Right lobe of liver (tissue), 6 donors: ENCODE measurements around the gene TRPC4AP. TPM values are rescaled to one million over a fixed set of nuclear protein-coding genes. Genes with fewer than 3 reads are reported as not detected.

Experiments
- ATAC-seq, 4 donors: fragments of 200-7000 bp; cut with Tn5 transposase; one replicate each; pipeline ENCODE4 v1.9.1; 2020; ENCODE audit warnings: mild to moderate bottlenecking in 4 of 4, moderate library complexity in 4 of 4
- DNase-seq, 3 donors: peaks; one replicate each; pipeline ENCODE4 v3.0.0-alpha.2; 2020
- H3K27ac ChIP-seq, 3 donors: fragments of 200-600 bp; one replicate each; pipeline ENCODE4 v1.8.0; 2022
- H3K27me3 ChIP-seq, 2 donors: fragments of 200-600 bp; one replicate each; pipeline ENCODE4 v1.8.0; 2022
- H3K36me3 ChIP-seq, 4 donors: fragments of 200-600 bp; sonication (generic) in 1 of 4; one replicate each; pipeline versions ENCODE4 v1.5.1 to v1.8.0; 2017 to 2022; ENCODE audit warnings: control low read depth in 1 of 4
- H3K4me1 ChIP-seq, 4 donors: fragments of 200-600 bp; sonication (generic) in 1 of 4; one replicate each; pipeline versions ENCODE4 v1.5.1 to v1.8.0; 2017 to 2022; ENCODE audit warnings: control low read depth in 1 of 4
- H3K4me3 ChIP-seq, 3 donors: fragments of 200-600 bp; one replicate each; pipeline ENCODE4 v1.8.0; 2022
- H3K9me3 ChIP-seq, 4 donors: fragments of 200-600 bp; sonication (generic) in 1 of 4; one replicate each; pipeline versions ENCODE4 v1.5.1 to v1.8.0; 2017 to 2022; ENCODE audit warnings: control low read depth in 1 of 4
- POLR2A ChIP-seq: fragments of 450-650 bp; IDR thresholded peaks from one replicate; pipeline ENCODE4 v1.6.1; 2017; ENCODE audit warnings: antibody characterized with exemption, mild to moderate bottlenecking
- WGBS: methylation state at CpG from one replicate; pipeline ENCODE4 v1.1.6; 2018; ENCODE audit warnings: low coverage, low lambda C conversion rate; ENCODE audit not compliant: insufficient coverage; ENCODE audit errors: missing lambda C conversion rate; 5-methylcytosine and 5-hydroxymethylcytosine counted together
- intact Hi-C, 2 donors: fragments of 100-400 bp; cut with DNase I; formaldehyde crosslinking; loops; one replicate each; pipeline versions ENCODE4 v1.11.2 to v1.14.1; 2022
- total RNA-seq, 6 experiments: library from RNA; depleted of rRNA in 2 of 6; stranded (reverse); fragments of >200 nt in 2 of 6; fragmentation: NEBNext Ultra II Directional in 3 of 6; extraction: Animal tissue kit (Norgen Biotek cat#: 25700) in 3 of 6; gene quantifications; one replicate each; pipeline versions ENCODE4 v1.1.0 to v1.2.4, GENCODE V29; 2016 to 2023
- TF ChIP-seq, protein P1 (sequence below), 4 donors: fragments of 200-600 bp in 3 of 4; fragments of 450-650 bp in 1 of 4; IDR thresholded peaks; one replicate each; pipeline versions ENCODE4 v1.5.1 to v1.8.0; 2016 to 2022; ENCODE audit warnings: antibody characterized with exemption in 4 of 4, mild to moderate bottlenecking in 2 of 4
- donor health status: DM: no; HTN: yes; CAD: no.
- donor health status: DM: no; HTN: no; CAD: no.
- donor health status: DM: no; HTN: no; CAD: no.
- donor health status: DM: no; HTN: yes; CAD: no.
- donor health status: DM: no; HTN: yes; CAD: no.

The TRPC4AP gene
- total RNA-seq, 6 experiments from 2014 or later = 27.6 to 39.3 (median 34.6) TPM

GRCh38 chr20:34987288-34988190, 105.1 kb downstream of the TRPC4AP start:
- peak in 1 of 4 donors; percentile 2 for ATAC-seq
- H3K9me3 ChIP-seq = no peaks in the 10 kb centered on the region
- H3K27ac ChIP-seq = no peak overlapping the region
- no peak for TF ChIP-seq POLR2A
- TF ChIP-seq, protein P1, sequence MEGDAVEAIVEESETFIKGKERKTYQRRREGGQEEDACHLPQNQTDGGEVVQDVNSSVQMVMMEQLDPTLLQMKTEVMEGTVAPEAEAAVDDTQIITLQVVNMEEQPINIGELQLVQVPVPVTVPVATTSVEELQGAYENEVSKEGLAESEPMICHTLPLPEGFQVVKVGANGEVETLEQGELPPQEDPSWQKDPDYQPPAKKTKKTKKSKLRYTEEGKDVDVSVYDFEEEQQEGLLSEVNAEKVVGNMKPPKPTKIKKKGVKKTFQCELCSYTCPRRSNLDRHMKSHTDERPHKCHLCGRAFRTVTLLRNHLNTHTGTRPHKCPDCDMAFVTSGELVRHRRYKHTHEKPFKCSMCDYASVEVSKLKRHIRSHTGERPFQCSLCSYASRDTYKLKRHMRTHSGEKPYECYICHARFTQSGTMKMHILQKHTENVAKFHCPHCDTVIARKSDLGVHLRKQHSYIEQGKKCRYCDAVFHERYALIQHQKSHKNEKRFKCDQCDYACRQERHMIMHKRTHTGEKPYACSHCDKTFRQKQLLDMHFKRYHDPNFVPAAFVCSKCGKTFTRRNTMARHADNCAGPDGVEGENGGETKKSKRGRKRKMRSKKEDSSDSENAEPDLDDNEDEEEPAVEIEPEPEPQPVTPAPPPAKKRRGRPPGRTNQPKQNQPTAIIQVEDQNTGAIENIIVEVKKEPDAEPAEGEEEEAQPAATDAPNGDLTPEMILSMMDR (IDR thresholded peaks at IDR 0.05) = no peak
- H3K4me1 ChIP-seq = no peaks in the 10 kb centered on the region
- intact Hi-C loops = no loop called here
- DNase-seq = peak in 2 of 3 donors; percentile 16 to 47
- H3K36me3 ChIP-seq = no peaks in the 10 kb centered on the region
- 27% methylated on average over 3 of the region's 15 CpGs for WGBS
- no peak overlapping the region for H3K4me3 ChIP-seq
- H3K27me3 ChIP-seq = no peaks in the 10 kb centered on the region

GRCh38 chr20:34986311-34987287, 106.0 kb downstream of the TRPC4AP start:
- ATAC-seq (no peak), DNase-seq (peak in 1 of 3 donors; percentile 52)
- TF ChIP-seq, protein P1 (IDR thresholded peaks at IDR 0.05) = no peak
- no peak for TF ChIP-seq POLR2A
- H3K36me3 ChIP-seq = no peaks in the 10 kb centered on the region
- H3K4me3 ChIP-seq = no peak overlapping the region
- no peaks in the 10 kb centered on the region for H3K9me3 ChIP-seq
- 71% methylated on average over 15 of the region's 24 CpGs for WGBS
- intact Hi-C loops = no loop called here
- no peak overlapping the region for H3K27ac ChIP-seq
- no peaks in the 10 kb centered on the region for H3K4me1 ChIP-seq
- no peaks in the 10 kb centered on the region for H3K27me3 ChIP-seq

GRCh38 chr20:34985461-34986310, 106.9 kb downstream of the TRPC4AP start:
- Histone ChIP-seq H3K36me3 (no peaks in the 10 kb centered on the region), H3K27me3 (no peaks in the 10 kb centered on the region), H3K4me3 (no peak overlapping the region), H3K27ac (no peak overlapping the region), H3K9me3 (no peaks in the 10 kb centered on the region), H3K4me1 (no peaks in the 10 kb centered on the region)
- ATAC-seq = no peak
- WGBS = 65% methylated on average over 11 of the region's 25 CpGs
- TF ChIP-seq, protein P1 (IDR thresholded peaks at IDR 0.05) = no peak
- no peak for TF ChIP-seq POLR2A
- peak in 2 of 3 donors; percentile 16 to 49 for DNase-seq
- intact Hi-C loops = no loop called here

DNA sequence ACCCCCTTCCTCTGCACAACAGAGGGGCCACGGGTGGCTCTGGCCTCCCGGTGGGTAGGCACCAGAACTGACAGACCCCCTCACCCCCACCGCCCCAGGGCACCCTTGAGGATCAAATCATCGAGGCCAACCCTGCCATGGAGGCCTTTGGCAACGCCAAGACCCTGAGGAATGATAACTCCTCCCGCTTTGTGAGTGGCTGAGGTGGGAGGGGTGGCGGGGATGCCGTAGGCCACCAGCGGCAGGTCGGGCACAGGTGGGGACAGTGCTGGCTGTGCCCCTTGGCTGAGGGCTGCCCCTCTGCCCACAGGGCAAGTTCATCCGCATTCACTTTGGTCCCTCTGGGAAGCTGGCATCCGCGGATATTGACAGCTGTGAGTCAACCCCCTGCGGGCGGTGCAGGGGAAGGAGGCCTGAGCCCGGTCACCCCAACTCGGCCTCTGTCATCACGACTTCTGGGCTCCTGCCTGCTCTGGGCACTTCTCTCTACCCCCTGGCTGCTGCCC, 107.8 kb downstream of the TRPC4AP start:
- intact Hi-C loops = no loop called here
- no peaks in the 10 kb centered on the region for H3K4me1 ChIP-seq
- ATAC-seq = no peak
- TF ChIP-seq POLR2A = no peak
- TF ChIP-seq, protein P1 (IDR thresholded peaks at IDR 0.05) = no peak
- no peaks in the 10 kb centered on the region for H3K36me3 ChIP-seq
- DNase-seq = peak; percentile 15 to 56 (median 46)
- H3K9me3 ChIP-seq = no peaks in the 10 kb centered on the region
- H3K27ac ChIP-seq = no peak overlapping the region
- no peaks in the 10 kb centered on the region for H3K27me3 ChIP-seq
- WGBS = 46% methylated on average over 2 of the region's 18 CpGs
- H3K4me3 ChIP-seq = no peak overlapping the region
